OCI-LY1 (cell line): Measurements from ENCODE around the gene PSMA6.

ENCODE experiments used
- H2AFZ ChIP-seq: fragments of 200-600 bp; sonication (generic), shearing (Covaris generic); 2 replicates; pipeline ENCODE4 v1.6.0; 2014; ENCODE audit warnings: antibody characterized with exemption, mild to moderate bottlenecking, low read length
- H3F3A ChIP-seq: fragments of 200-600 bp; sonication (generic), shearing (Covaris generic); 2 replicates; pipeline ENCODE4 v1.6.0; 2014; ENCODE audit warnings: mild to moderate bottlenecking, antibody characterized with exemption, low read length, moderate library complexity; ENCODE audit not compliant: insufficient read depth
- H3K27ac ChIP-seq: fragments of 200-600 bp; sonication (generic); 2 replicates; pipeline ENCODE4 v1.5.1; 2014; ENCODE audit warnings: low read length, mixed run types, mild to moderate bottlenecking, low read depth; ENCODE audit not compliant: poor library complexity, severe bottlenecking
- H3K27me3 ChIP-seq: fragments of 200-600 bp; sonication (generic); 2 replicates; pipeline ENCODE4 v1.6.0; 2014; ENCODE audit warnings: antibody characterized with exemption, mild to moderate bottlenecking, low read length, moderate library complexity; ENCODE audit not compliant: insufficient read depth
- H3K36me3 ChIP-seq: fragments of 200-600 bp; sonication (generic); 2 replicates; pipeline ENCODE4 v1.6.1; 2014; ENCODE audit warnings: mild to moderate bottlenecking, antibody characterized with exemption, low read length, moderate library complexity, mixed read lengths; ENCODE audit not compliant: insufficient read depth
- H3K4me1 ChIP-seq: fragments of 200-600 bp; sonication (generic); 2 replicates; pipeline ENCODE4 v1.5.1; 2014; ENCODE audit warnings: mild to moderate bottlenecking, low read length, moderate library complexity; ENCODE audit not compliant: insufficient read depth, severe bottlenecking
- H3K4me2 ChIP-seq: fragments of 200-600 bp; sonication (generic), shearing (Covaris generic); 2 replicates; pipeline ENCODE4 v1.6.1; 2014; ENCODE audit warnings: low read length
- H3K4me3 ChIP-seq: fragments of 200-600 bp; sonication (generic); 2 replicates; pipeline ENCODE4 v1.5.1; 2014; ENCODE audit warnings: low read length, low read depth, mild to moderate bottlenecking, mixed read lengths; ENCODE audit not compliant: poor library complexity, severe bottlenecking
- H3K79me2 ChIP-seq: fragments of 200-600 bp; shearing (Covaris generic); 2 replicates; pipeline ENCODE4 v1.6.1; 2016; ENCODE audit warnings: mixed run types, low read length, mixed read lengths; ENCODE audit not compliant: insufficient read depth
- H3K9ac ChIP-seq: fragments of 200-600 bp; sonication (generic), shearing (Covaris generic); 2 replicates; pipeline ENCODE4 v1.6.1; 2014; ENCODE audit warnings: mild to moderate bottlenecking, low read length, mixed read lengths
- H3K9me2 ChIP-seq: fragments of 200-600 bp; sonication (generic), shearing (Covaris generic); 2 replicates; pipeline ENCODE4 v1.6.1; 2014; ENCODE audit warnings: low read depth, mild to moderate bottlenecking, low read length, mixed read lengths
- H3K9me3 ChIP-seq: fragments of 200-600 bp; shearing (Covaris generic); 2 replicates; pipeline ENCODE4 v1.6.1; 2014; ENCODE audit warnings: low read length, mixed read lengths
- H4K20me1 ChIP-seq: fragments of 200-600 bp; sonication (generic), shearing (Covaris generic); 2 replicates; pipeline ENCODE4 v1.6.0; 2016; ENCODE audit warnings: mild to moderate bottlenecking, low read length; ENCODE audit not compliant: insufficient read depth
- EZH2 ChIP-seq: fragments of 200-600 bp; sonication (generic), shearing (Covaris generic); IDR thresholded peaks from 2 replicates; pipeline ENCODE4 v1.8.0; 2017; ENCODE audit warnings: borderline replicate concordance, mixed run types, mild to moderate bottlenecking, antibody characterized with exemption, low read length, moderate library complexity, mixed read lengths
- TF ChIP-seq, protein P1 (sequence below): fragments of 200-600 bp; sonication (generic), shearing (Covaris generic); IDR thresholded peaks from 2 replicates; pipeline ENCODE4 v1.5.1; 2017; ENCODE audit warnings: mild to moderate bottlenecking, antibody characterized with exemption, low read length, moderate library complexity, mixed read lengths

PSMA6 gene

DNA sequence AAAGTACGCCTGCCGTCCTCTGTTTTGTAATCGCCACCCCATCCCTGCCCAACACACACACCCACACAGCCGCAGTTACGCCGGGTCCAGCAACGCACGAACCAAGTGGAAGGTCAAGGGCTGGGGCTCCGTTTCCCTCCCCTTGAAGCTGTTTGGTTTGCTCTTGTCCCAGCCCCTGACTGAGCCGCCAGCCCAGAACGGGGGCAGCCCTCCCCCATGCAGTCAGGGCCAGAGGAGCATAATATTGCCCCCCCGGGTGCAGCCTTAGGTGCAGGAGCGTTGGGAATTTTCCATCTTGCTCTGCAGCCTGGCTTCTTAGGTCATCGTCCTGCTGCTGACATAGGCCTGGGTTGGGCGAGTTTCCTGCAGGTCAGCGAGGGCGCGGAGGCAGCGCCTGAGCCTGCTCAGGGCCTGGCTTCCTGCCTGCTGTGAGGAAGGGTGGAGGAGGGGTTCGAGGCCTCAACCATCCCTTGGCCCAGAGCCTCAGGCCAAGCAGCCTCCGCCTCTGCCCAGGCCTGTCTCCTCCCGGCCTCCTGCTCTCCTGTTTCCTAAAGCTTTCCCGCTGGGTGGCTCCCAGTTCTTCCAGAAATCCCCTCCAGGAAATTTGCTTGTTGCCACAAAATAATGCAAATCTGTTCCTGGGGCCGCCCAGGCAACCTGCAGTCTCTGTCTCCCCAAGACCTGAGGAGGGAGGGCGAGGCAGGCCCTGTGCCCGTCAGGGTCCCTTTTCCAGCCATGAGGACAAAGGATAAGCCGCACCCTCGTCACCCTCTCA is 44.5 kb downstream of the PSMA6 start:
- Histone ChIP-seq H3K9ac (no peak overlapping the region), H3K79me2 (no peaks in the 10 kb centered on the region), H3K4me2 (no peak overlapping the region), H3F3A (no peaks in the 10 kb centered on the region), H3K4me1 (peaks cover 20% of the 10 kb centered on the region), H3K9me3 (no peaks in the 10 kb centered on the region), H3K36me3 (no peaks in the 10 kb centered on the region), H3K9me2 (no peaks in the 10 kb centered on the region), H3K27me3 (no peaks in the 10 kb centered on the region), H3K27ac (no peak overlapping the region), H2AFZ (no peak overlapping the region), H3K4me3 (no peak overlapping the region), H4K20me1 (no peaks in the 10 kb centered on the region)
- TF ChIP-seq EZH2: no peak
- TF ChIP-seq, protein P1, sequence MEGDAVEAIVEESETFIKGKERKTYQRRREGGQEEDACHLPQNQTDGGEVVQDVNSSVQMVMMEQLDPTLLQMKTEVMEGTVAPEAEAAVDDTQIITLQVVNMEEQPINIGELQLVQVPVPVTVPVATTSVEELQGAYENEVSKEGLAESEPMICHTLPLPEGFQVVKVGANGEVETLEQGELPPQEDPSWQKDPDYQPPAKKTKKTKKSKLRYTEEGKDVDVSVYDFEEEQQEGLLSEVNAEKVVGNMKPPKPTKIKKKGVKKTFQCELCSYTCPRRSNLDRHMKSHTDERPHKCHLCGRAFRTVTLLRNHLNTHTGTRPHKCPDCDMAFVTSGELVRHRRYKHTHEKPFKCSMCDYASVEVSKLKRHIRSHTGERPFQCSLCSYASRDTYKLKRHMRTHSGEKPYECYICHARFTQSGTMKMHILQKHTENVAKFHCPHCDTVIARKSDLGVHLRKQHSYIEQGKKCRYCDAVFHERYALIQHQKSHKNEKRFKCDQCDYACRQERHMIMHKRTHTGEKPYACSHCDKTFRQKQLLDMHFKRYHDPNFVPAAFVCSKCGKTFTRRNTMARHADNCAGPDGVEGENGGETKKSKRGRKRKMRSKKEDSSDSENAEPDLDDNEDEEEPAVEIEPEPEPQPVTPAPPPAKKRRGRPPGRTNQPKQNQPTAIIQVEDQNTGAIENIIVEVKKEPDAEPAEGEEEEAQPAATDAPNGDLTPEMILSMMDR: no peak

DNA sequence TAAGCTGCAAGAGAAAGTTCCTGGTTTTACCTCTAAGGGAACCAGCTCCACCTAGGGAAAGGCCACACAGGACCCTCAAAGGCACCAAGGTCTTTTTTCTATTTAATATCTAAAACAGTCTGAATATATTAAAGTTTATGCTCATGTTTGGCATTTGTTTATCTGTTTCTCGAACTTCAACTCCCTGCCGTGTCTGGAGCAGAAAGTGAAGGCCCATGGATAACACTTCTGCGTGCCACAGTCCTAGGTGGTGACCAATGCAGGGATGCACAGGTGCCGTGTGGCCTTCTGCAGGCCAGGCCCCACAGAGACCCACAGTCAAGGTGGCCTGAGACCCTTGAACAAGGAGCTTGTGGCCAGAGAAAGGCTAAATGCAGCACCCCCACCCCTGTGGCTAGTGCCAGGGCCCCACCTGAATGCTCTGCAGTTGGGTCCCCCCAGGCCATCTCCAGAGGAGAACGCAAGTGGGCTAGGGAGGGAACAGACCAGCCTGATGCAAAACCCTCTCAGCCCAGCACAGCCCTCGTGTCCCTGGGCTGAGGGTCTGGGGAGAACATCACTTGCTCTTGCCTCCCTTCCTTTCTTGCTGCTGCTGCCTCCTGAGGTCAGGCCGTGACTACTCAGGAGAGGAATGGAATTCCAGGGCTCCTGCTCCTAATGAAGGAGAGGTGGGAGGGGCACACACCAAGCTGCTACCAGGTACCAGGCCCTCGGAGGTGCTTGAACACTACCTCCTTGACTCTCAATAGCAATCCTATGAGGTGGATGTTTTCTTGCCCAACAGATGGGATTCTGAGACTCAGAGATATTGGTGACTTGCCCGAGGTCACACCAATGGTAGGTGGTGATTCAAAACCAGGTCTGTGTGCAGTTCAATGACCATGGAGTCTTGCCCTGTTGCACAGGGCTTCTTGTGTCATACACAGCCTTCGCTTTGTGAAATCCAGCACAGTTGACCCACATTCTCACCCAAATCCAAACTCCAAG is 45.4 kb downstream of the PSMA6 start:
- Histone ChIP-seq H3K4me2 (no peak overlapping the region), H3K4me3 (no peak overlapping the region), H3K9me3 (no peaks in the 10 kb centered on the region), H4K20me1 (no peaks in the 10 kb centered on the region), H2AFZ (no peak overlapping the region), H3K36me3 (no peaks in the 10 kb centered on the region), H3K27me3 (no peaks in the 10 kb centered on the region), H3K9ac (no peak overlapping the region), H3K79me2 (no peaks in the 10 kb centered on the region), H3K27ac (no peak overlapping the region), H3K4me1 (peaks cover 20% of the 10 kb centered on the region), H3F3A (no peaks in the 10 kb centered on the region), H3K9me2 (no peaks in the 10 kb centered on the region)
- TF ChIP-seq, protein P1: no peak
- no peak for TF ChIP-seq EZH2

DNA sequence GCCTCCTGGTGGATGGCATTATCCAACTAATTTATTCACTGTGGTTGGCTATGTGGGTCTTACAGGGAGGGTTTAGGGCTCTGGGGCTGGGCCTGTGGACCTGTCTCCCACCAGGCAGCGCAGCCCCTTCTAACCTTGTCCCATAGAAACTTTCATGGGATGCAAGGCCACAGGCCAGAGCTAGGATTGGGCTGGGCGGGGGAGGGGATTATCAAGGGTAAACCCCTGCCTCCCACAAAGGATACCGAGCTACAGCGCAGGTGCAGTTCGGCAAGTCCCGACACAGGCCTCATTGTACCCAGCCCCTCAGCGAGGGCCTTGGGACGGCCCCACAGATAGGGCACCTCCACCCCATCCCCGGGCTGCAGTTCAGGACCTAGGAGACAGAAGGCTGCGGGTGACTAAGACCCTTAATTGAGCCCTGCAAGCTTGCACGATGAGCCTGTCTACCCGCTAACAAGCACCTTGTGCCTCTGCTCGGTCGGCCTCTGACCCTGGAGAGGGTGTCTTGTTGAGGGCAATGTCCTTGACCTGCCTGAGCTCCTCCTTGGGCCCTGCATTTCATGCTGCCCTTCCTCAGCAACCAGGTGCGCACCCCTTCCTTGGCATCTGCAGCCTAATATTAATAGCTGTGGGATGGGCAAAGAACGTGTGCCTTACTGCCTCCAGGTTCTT is 46.7 kb downstream of the PSMA6 start:
- Histone ChIP-seq H3K4me1 (peaks cover 20% of the 10 kb centered on the region), H3K36me3 (no peaks in the 10 kb centered on the region), H3K4me3 (no peak overlapping the region), H3K79me2 (no peaks in the 10 kb centered on the region), H3K27ac (no peak overlapping the region), H2AFZ (no peak overlapping the region), H3K9me2 (no peaks in the 10 kb centered on the region), H3K9me3 (no peaks in the 10 kb centered on the region), H4K20me1 (no peaks in the 10 kb centered on the region), H3K9ac (no peak overlapping the region), H3K4me2 (no peak overlapping the region), H3K27me3 (no peaks in the 10 kb centered on the region), H3F3A (no peaks in the 10 kb centered on the region)
- no peak for TF ChIP-seq EZH2
- TF ChIP-seq, protein P1: no peak
